Inflammatory macrophage (primary cell): ENCODE data around the gene NCOA1.
"Not testable (repeated sequence)": the region's sequence is repeated elsewhere in the genome, so short reads cannot be mapped to it uniquely, and the experiment has no call there.

Experiments
- DNase-seq, 2 donors: peaks; one replicate each; pipeline ENCODE4 v3.0.0-alpha.2; 2020 to 2022
- total RNA-seq, 18 experiments: gene quantifications; one replicate each; lab custom pipeline; 2026; ENCODE audit warnings: mixed read lengths in 6 of 18, inconsistent platforms in 2 of 18; lab: John Stamatoyannopoulos, UW

Gene NCOA1
- total RNA-seq = 38.6 to 105 (median 62.7) reads per million in 18 experiments

DNA sequence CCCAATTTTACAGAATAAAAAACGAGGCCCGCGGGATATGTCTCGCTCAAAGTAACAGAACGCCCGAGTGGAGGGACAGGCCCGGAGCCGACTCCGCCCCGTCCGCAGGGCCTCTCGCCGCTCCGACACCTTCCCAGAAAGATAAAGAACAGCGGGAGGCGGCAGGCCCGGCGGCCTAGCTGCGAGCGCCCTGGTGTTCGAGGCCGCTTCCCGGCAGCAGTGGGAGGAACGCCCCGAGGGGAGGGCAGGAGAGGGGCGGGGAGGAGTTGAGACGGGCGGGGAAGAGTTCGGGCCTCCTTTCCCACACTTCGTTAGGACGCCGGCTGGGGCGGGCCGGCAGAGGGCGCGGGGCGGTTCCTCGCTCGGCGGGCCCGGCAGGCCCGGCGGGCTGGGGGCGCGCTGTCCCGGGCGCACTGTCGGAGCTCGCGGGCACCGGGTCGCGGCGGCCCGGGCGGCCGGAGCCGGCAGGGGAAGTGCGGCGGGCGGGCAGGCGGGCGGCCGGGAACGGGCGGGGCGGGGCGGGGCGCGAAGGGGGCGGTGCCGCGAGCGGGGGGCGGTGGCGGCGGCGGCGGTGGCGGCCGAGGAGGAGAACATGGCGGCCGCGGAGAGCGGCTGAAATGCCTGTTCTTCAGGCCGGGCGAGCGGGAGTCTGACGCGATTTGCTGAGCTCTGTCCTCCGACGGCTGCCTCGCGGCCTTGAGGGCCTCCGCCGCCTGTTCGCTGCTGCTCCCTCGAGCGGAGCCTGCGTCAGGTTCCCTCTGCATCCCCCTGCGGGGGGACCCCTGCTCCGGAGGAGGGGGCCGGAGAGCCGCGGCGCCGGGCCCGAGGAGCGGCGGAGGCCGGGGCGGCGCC, at the start of gene NCOA1:
TSS of gene NCOA1 (plus strand) at position 565 of the 852 bp plus-strand sequence. CDS start 167,424 bp downstream, outside the sequence.
- peak; percentile 82 to 90 for DNase-seq

DNA sequence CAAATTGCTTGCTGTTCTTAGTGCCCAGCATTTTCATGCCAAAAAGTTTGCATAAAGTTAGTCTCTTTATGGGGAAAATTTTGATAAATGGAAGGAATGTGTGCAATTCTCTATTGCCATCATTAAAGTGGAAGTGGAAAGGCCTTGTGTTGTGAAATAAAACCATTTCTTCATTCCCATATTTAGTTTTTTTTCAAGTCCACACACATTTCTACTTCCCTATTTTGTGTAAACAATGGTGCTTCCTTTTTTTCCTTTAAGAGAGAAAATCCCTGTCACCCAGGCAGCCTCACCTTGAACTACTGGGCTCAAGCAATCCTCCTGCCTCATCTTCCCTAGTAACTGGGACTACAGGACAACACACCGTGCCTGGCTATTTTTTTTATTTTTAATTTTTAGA, 42.3 kb upstream of the NCOA1 start:
- peak; percentile 65 to 94 for DNase-seq

DNA sequence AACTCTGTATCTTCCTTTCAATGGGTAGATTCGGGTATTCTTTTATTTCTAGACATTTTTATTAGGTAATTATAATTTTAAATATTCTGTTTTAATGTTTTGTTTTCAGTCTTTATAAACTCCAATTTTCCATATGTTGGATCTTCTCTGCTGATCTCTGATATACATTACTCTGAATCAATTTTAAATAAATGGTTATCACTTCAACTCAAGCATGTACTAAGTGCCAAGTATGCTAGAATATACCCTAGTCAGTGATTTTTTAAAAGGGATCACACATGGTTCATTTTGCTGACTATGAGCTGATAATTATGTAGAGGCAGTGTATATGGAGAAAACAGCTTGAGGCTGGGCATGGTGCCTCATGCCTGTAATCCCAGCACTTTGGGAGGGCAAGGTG, 41.7 kb upstream of the NCOA1 start:
- DNase-seq = no peak

DNA sequence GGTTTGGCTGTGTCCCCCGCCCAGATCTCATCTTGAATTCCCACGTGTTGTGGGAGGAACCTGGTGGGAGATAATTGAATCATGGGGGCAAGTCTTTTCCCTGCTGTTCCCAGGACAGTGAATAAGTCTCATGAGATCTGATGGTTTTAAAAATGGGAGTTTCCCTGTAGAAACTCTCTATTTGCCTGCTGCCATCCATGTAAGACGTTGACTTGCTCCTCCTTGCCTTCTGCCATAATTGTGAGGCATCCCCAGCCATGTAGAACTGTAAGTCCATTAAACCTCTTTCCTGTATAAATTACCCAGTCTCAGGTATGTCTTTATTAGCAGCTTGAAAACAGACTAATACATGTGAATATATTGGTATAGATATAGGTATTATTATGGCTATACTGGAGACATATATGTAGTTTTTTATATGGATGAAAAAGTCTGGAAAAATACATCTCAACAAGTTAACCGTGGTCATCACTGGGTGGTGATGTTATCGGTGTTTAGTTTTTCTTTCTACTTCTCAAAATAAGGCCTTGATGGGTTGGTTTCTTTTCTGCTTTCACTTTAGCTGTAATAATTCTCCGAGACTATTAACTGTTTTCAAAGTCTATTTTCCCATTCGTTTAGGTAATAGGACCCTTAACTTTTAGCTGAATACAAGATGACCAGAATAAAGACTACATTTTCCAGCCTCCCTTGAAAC, 39.1 kb upstream of the NCOA1 start:
- no peak for DNase-seq

DNA sequence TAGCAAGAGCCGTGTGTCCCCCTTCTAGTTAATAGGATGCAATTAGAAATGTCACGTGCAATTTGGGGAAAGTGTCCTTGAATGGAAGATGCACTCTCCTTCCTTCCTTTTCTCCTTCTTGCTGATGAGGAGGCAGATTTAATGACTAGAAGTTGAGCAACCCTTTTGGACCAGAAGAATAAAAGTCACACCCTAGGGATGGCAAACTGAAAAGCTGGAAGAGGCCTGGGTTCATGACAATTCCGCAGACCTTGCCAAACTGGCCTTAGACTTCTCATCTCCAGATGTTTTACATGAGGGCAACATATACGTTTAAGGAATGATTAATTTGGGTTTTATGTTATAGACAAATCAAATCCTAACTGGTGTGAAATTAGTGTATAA, 38.6 kb upstream of the NCOA1 start:
- DNase-seq = no peak

DNA sequence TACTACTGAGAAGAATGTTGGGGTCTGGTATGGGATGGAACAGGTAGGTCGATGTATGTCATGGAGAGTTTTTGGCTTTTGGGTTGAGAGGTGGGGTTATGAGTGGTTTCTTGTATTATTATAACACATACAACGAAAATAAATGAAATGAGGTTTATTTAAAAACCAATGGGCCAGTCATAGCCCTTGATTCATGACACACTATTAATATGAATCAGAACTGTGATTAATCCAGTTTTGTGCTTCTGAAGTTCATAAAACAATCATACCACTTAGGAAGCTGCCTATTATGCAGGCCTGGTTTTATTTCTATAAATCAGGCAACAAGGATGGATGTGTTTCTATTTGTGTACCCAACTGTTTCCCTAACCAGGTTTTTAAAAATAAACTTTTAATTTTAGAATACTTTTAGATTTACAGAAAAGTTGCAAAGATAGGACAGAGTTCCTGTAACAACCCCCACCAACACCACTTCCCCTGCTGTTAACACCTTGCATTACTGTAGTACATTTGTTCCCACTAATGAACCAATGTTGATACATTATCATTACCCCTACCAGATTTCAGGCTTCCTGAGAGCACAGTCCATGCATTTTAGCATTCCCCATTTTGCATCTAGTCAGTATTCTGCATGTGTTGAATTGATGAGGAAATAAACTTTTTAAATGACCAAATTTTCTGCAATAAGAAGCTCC, 37.5 kb upstream of the NCOA1 start:
- no peak for DNase-seq

DNA sequence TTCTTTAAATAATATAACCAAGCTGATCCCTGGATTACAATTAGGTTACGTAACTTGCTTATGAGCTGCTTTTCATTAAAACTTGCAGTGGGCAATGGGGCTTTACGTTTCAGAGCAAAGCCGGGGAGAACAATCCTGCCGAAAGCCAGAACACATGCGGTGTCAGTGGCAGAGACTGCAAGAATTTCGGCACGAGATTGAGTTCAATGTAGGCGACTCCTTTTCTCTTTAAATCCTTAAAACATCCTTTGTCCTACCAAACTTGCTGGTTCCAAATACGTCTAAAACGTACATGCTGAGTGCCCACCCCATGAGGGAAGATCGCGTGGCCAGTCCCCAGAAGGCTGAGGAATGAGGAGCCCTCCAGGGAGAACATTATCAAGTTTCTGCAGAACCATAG, 36.8 kb upstream of the NCOA1 start:
- DNase-seq = no peak

DNA sequence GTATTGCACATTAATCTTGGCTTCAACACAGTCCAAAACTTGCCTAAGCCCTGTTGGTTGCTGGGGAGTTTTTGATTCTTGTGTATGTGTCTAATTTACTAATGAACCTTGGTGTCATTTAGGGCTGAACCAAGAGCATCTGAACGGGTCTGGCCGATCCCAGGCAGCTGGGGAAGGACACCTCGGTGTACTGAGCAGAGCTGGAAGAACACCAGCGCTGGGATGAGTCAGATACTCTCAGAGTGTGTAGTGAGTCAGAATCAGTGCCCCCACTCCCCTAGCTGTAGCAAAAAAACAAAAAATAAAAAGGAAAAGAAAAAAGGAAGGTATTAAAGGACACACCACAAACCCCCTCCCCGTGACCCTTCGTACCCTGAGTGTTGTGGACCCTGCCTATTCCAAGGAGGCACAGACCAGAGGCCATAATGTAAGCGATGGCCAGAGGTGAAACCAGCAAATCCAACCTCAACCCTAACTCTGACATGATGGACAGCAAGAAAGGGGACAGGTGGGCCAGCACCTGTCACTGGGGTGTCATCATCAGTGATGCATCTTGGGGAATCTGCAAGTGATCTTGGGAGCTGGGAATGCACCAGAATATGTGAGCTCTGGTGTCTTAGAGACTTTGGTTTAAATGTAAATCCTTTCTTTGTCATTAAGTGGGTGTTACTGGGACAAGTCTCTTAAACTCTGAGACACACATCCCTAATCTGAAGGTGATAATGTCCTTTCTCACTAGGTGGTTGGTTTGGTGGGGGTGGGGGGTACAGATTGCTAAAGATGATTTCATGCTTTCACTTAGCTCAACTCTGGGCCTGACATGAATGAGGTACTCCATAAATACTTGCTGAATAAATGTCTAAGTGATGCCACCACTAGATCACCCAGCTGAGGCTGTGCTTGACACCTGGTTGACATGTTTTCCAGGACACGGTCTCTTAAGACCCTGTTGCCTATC, 34.2 kb upstream of the NCOA1 start:
- DNase-seq = peak in 1 of 2 donors; percentile 46

DNA sequence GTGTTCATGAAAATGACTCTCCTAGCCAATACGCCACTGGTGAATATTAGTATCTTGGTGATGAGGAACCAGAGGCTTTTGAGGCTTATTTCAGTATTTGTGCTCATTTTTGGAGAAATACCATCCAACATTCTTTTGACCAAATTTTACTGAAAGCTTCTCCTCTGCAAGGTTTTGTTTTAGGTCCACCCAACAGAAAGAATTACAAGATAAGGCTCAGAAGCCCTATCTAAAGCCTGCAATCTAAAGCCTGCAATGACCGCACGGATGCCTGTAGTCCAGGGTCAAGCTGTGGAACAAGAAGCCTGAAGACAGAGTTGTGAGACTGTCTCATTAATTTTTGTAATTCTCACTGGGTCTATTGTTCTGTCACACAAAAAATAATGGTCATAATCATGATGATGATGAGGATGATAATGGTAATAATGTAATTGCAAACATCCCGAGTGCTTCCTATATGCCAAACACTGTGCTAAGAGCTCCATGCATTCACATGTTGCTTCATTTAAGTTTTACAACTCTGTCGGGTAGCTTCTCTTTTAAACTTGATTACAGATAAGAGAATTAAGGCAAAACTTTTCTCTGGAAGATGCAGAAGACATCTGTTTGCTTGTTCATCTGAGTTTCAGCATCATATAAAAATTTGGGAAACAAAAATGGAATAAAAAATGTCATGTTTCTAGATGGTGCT, 33.2 kb upstream of the NCOA1 start:
- DNase-seq = no peak

DNA sequence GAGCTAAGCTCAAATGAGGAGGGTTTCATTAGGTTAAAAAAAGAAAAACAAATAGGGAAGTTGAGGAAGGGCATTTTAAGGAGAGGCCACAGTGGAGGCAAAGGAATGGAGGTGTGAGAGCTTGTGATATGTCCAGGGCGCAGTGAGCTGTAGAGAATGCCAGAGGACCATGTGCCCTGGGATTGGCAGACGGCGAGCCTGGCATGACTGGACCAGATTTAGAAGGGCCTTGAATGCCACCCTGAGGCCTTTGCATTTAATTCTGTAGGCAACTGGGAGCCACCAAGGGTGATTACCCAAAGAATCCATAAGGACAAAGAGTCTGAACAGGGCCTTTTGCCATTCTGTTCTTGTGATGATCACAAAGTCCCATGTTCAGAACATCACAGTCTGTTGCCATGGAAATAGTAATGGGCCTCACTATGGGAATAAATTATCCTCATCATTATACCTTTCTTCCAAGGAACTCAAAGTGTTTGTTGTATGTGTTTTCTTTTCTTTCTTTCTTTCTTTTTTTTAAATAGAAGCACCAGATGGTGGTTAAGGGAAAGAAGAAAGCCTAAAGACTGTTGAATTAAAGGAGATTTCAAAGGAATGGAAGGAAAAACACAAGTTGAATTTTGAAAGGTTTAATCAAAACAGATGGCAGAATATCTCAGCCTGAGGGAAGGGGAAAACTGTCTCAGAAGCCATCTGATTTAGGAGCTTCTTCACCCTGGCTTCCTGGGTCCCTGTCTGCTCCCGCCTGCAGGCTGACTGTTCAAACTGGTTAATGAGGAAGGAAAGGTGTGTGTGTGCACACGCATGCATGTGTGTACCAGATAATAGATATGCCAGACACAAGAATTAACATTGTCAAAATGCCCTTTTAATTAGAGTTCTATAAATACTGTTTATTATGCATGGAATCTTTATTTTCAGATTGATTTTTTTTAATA, 31.6 kb upstream of the NCOA1 start:
- no peak for DNase-seq

DNA sequence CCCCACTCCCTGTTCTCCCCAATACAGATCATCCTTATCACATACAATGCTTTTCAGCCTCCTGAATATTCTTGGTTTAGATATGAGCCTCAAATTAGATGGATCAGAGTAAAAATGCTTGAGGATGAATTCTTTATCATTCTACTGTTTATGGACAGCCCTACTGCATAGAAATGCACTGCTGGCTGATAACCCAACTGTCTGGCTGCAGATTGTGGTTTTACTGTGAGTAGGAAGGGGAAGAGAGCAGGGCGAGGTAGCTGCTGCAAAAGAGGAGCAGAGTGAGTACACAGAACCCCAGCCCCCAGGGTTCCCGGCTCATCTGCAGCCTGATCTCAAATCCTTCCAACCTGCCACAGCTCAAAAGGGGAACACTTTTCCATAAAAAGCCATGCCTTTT, 29.4 kb upstream of the NCOA1 start:
- DNase-seq = peak; percentile 18 to 40

DNA sequence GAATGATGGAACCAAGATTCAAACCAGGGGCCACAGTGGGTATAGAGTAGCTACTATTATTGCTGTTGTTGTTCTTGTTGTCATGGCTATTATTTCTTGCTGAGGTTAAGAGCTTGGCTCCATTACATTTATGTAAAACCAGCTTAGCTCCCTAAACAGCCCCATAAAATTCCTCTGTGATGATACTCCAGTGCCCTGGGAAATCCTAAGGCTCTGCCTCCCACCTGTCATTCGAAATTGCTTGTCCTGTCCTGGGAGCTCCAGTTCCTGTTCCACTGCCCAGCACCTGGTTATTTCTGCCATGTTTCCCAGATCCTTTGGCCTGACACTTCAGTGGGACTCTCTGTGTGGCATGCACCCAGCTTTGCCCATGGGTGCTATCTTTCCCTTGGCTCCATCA, 27.8 kb upstream of the NCOA1 start:
- no peak for DNase-seq

DNA sequence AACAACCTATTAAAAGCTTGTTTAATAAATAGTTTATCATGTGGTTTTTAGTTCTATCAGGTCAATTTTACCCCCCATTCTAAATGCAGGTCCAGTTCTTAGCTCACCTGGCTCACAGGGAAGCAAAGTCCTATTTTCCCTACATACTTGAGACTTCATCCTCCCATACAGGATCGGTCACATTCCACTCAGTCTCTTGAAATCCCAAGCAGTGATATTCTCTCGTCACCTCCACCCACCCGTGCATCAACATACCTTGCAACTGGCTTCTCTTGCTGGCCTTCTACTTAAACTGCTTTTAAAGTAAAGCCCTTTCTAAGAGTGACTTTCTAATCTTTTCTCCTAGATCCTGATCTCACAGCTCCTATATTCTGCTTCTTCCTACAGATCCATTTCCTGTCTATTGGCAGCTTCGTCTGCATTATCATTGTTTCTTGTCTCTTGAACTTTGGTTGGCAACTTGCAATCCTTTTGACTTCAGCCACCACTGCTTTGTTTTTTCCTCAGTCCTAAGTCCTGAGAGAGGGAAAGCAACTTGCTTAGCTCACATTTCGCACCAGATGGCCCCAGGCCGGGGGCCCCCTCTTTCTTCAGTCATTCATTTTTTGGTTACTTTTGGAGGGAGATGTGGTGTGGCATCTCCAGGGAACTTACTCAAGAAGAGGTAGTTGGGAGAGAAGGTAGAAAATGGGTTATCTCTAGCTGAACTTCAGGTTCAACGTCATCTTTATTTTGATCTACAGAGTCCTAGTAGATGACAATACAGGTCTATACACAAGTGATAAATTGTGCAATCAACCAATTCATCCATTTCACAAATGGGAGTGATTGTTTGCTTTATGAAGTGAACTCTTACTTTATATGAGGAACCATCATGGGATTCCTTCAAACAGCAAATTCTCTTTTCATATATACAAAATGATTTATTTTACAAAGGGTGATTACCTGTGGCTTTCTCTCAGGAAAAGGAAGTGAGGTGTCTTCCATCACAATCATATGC, 23.9 kb upstream of the NCOA1 start:
- no peak for DNase-seq

DNA sequence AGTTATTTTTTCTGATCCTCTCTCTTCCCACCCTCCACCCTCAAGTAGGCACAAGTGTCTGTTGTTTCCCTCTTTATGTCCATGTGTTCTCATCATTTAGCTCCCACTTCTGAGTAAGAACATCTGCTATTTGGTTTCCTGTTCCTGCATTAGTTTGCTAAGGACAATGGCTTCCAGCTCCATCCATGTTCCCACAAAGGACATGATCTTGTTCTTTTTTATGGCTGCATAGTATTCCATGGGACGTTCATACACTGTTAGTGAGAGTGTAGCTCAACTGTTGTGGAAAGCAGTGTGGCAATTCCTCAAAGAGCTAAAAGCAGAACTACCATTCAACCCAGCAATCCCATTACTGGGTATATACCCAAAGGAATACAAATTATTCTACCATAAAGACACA, 22.6 kb upstream of the NCOA1 start:
- DNase-seq = not testable (repeated sequence)

DNA sequence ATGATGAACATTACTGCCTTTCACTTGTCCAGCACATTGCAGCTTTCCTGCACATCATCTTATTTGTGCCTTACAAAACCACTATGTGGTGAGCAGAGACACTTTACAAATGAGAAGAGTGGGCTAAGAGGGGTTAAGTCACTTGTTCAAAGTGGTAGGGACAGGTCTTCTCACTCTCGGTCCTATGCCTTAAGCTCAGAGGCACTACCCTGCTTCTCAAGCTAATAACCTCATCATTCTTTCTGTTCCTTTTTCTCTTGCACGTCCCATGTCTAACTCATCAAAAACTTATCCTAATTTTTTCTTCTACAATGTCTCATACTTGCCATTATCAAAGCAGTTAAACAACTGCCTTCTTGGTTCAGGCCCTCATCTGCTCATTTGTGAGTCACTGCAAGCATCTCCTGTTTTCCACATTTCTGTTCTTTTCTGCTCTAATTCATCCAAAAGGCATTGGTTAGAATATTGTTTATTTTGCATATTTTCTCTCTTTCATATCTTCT, 21.9 kb upstream of the NCOA1 start:
- DNase-seq = no peak

DNA sequence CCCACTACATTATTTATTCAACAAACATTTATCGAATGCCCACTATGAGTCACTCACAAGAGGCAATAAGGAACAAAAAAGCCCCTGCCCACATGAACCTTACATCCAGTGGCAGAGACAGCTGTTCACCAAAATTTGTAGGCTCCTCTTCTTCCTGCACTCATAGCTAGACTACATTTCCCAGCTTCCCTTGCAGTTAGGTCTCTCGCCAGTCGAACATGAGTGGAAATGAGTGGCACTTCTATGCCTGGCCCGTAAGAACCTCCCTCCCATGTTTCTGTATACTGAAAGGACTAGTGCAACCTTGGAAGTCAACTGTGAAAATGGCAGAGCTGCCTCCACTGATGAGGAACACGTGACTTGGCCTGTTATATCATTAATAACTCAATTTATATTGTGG, 19.4 kb upstream of the NCOA1 start:
- DNase-seq = no peak

DNA sequence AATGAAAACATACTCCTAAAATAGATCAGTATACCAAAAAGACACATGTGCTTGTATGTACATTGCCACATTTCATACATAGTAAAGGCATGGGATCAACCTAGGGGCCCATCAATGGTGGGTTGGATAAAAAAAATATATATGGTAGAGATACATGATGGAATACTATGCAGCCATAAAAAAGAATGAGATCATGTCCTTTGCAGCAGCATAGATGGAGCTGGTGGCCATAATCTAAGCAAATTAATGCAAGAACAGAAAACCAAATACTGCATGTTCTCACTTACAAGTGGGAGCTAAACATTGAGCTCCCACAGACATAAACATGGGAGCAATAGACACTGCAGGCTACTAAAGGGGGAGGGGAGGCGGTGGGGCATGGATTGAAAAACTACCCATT, 18.6 kb upstream of the NCOA1 start:
- DNase-seq = no peak

DNA sequence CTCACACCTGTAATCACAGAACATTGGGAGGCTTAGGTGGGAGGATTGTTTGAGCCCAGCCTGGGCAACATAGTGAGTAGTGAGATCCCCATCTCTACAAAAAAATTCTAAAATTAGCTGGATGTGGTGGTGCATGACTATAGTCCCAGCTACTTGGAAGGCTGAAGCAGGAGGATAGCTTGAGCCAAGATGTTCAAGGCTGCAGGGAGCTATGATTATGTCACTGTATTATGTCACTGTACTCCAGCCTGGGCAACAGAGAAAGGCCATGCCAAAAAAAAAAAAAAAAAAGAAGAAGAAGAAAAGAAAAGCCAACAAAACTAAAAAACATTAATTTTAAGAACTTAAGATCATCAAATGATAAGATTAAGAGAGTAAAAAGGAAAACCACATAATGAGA, 17.4 kb upstream of the NCOA1 start:
- no peak for DNase-seq

DNA sequence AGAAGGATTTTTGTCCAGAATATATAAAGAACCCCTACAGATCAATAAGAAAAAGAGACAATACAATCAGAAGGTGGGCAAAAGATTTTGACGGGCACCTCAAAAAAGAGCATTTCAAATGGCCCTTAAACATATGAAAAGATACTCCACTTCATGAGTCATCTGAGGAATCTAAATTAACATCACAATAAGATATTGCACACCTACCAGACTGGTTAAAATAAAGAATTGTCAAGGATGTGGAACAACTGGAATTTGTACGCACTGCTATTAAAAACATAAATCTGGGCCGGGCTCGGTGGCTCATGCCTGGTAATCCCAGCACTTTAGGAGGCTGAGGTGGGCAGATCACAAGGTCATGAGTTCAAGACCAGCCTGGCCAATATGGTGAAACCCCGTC, 17.0 kb upstream of the NCOA1 start:
- DNase-seq = no peak
